SU-DHL-6 (cell line): ENCODE measurements around the gene IFITM2.

Experiments used
- EZH2phosphoT487 ChIP-seq: fragments of 200-600 bp; sonication (generic), shearing (Covaris generic); conservative IDR thresholded peaks from 2 replicates; pipeline ENCODE4 v1.6.1; 2018; ENCODE audit warnings: mild to moderate bottlenecking, antibody characterized with exemption, low read length, moderate library complexity, mixed read lengths
- TF ChIP-seq, protein P1 (sequence below): fragments of 200-600 bp; sonication (generic); IDR thresholded peaks from one replicate; pipeline ENCODE4 v1.5.1; 2017; ENCODE audit warnings: antibody characterized with exemption, mild to moderate bottlenecking, low read length, moderate library complexity; ENCODE audit not compliant: insufficient read depth, poor library complexity, severe bottlenecking

- TF ChIP-seq, protein P1, sequence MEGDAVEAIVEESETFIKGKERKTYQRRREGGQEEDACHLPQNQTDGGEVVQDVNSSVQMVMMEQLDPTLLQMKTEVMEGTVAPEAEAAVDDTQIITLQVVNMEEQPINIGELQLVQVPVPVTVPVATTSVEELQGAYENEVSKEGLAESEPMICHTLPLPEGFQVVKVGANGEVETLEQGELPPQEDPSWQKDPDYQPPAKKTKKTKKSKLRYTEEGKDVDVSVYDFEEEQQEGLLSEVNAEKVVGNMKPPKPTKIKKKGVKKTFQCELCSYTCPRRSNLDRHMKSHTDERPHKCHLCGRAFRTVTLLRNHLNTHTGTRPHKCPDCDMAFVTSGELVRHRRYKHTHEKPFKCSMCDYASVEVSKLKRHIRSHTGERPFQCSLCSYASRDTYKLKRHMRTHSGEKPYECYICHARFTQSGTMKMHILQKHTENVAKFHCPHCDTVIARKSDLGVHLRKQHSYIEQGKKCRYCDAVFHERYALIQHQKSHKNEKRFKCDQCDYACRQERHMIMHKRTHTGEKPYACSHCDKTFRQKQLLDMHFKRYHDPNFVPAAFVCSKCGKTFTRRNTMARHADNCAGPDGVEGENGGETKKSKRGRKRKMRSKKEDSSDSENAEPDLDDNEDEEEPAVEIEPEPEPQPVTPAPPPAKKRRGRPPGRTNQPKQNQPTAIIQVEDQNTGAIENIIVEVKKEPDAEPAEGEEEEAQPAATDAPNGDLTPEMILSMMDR = no peak
- TF ChIP-seq EZH2phosphoT487 = no peak
Observed at GRCh38 chr11:334264-334994, 26.8 kb downstream of the IFITM2 start.
